Retinal pigment epithelial cell (primary cell): ENCODE results near the gene CYB561D2.

Source experiments
- DNase-seq: peaks from one replicate; pipeline ENCODE4 v3.0.0-alpha.2; 2010; ENCODE audit warnings: low read depth
- H3K4me3 ChIP-seq: 2 replicates; pipeline ENCODE4 v1.5.1; 2011; ENCODE audit warnings: mild to moderate bottlenecking, low read length, control low read depth, moderate library complexity
- TF ChIP-seq, protein P1 (sequence below): conservative IDR thresholded peaks from 2 replicates; pipeline ENCODE4 v1.5.1; 2011; ENCODE audit warnings: low read depth, low read length, control low read depth, inconsistent platforms

CYB561D2 gene

DNA sequence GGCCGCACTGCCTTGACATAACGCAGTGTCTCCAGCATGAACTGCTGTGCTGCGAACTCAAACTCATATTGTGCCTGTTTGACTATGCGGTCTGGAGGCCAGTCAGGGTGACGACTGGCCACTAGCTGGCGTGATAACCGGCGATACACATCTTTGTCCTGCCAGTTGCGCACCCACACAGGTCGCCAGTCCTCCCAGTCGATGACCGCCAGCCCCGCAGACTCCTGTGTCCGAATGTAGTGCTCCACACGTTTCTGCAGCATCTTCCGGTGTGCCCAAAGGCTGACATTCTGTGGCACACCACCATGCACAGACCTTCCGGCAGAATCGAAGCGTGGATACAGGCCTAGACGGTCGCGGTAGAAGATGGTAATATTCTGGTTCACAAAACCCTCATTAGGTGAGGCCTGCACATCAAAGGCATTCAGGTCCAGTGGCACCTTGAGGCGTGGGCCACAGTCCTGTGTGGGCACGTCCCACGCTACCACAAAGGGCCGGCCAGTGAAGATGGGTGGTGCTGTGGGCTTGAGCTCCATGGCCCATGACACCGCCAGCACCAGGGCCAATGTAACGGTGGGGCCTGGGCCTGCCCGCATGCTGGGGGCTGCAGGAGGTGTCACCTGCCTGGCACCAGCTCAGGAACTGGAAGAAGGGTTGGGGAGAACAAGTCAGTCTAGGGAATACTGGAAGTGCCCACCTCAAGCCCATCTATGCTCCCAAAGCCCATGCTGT is 30.6 kb upstream of the CYB561D2 start:
- H3K4me3 ChIP-seq = peak overlapping the region; percentile 90
- no peak for DNase-seq
- TF ChIP-seq, protein P1, sequence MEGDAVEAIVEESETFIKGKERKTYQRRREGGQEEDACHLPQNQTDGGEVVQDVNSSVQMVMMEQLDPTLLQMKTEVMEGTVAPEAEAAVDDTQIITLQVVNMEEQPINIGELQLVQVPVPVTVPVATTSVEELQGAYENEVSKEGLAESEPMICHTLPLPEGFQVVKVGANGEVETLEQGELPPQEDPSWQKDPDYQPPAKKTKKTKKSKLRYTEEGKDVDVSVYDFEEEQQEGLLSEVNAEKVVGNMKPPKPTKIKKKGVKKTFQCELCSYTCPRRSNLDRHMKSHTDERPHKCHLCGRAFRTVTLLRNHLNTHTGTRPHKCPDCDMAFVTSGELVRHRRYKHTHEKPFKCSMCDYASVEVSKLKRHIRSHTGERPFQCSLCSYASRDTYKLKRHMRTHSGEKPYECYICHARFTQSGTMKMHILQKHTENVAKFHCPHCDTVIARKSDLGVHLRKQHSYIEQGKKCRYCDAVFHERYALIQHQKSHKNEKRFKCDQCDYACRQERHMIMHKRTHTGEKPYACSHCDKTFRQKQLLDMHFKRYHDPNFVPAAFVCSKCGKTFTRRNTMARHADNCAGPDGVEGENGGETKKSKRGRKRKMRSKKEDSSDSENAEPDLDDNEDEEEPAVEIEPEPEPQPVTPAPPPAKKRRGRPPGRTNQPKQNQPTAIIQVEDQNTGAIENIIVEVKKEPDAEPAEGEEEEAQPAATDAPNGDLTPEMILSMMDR = no peak

DNA sequence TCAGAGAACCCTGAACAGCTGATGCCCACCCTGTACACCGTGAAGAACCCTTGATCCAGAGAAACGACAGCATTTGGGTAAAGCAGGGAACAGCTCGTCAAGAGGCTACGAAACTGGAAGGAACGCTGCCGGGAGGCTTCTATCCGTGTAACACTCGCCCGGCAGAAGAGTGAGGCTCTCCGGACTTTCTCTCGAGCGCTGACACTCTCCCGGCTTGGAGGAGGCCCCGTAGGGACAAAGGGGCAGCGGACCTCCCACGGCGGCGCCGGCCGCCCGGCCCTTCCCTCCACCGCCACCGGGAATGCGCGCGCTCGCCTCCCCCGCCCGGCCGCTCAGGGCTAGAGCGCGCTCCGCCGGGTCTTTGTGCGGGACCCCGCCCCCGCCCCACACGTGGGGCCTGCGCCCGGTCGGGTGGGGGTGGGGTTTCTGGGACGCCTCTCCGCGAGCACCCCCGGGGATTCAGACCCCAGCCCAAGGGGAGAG is 29.8 kb upstream of the CYB561D2 start:
- peak overlapping the region; percentile 90 for H3K4me3 ChIP-seq
- DNase-seq = no peak
- TF ChIP-seq, protein P1 = no peak

DNA sequence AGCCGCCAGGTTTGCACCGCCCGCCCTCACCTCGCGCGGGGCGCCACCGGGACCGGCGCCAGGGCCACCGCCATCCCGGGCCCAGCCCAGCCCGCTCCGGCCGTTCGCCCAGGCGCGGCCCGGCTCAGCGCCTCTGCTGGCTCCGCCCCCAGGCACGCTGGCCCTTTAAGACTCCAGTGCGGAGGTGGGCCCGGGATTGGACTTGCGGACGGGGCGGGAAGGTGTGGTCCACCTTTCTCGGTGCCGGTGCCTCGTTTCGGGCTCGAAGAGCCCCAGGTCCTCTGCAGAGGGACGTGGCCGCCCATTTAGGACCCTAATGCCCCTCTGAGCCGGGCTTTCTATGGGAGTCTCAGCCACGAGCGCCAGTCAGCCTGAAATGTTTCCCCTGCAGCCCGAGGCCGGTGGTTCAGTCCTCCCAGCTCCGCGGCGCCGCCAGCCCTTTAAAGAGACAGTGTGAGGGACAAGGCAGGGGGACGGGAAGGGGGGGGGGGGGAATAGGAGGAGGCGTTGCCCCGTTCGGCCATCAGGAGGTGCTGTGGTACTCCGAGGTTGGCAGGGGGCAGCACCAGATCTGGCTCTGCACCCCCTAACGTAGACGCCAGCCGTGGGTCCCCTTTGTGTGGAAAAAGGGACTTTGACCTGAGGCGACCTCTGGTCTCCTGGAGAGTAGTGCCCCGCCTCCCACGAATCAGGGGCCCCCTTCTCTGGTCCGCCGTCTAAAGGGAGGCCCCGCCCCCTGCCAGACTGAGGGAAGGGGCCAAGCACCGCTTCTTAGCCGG is 29.1 kb upstream of the CYB561D2 start:
- TF ChIP-seq, protein P1 = peak; percentile 57
- peak; percentile 63 for DNase-seq
- peak overlapping the region; percentile 90 for H3K4me3 ChIP-seq

DNA sequence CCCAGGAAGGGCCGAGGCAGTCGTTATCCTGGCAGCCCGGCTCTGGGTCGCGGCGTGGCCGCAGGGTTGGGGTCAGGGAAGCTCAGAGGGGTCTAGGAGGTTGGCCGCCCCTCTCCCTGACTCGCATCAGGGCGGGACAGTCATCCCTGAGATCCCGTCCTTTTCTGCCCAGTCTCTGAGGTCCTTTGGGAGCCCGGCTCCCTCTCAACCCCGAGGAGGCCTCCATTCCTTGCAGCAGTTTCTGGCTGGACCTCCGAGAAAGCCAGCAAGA is 28.6 kb upstream of the CYB561D2 start:
- peak overlapping the region; percentile 90 for H3K4me3 ChIP-seq
- no peak for DNase-seq
- TF ChIP-seq, protein P1 = no peak

DNA sequence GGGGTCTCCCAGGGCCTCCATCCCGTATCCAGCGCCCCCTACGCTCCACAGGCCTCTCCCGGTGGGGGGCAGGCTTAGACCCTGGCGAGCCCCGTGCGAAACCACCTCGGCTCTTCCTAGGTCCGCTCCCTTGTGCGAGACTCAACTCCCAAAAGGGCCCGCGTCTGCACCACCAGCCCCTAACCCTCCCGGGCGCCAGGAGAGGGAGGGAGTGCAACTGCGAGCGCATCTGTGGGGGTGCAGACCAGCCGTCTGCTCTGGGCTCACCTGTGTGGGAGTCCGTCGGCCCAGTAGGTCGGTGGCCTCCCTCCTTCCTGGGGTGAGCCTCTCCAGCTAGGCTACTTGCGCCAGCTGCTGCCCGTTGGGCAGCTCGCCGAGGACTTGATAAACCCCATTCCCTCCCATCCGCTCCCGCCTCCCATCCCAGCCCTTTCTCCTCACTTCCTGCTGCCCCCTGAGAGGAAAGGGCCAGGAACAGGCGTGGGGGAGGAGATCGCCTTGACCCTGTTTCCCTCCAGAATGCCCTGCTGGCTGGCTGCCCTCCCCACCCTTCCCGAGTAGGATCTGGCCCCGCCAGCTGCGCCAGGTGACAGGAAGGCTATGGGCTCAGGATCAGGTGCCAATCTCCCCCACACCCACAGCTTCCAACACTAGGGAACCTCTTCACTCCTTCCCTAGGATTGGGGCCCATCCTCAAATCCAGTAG is 28.1 kb upstream of the CYB561D2 start, which contains the start of gene HYAL2:
Gene HYAL2, minus strand, starts transcription at position 360 of the 706 bp plus-strand sequence. CDS start 2,256 bp downstream, outside the sequence.
- DNase-seq = no peak
- peak within 1 kb of the TSS; percentile 90 for H3K4me3 ChIP-seq
- TF ChIP-seq, protein P1 = no peak

DNA sequence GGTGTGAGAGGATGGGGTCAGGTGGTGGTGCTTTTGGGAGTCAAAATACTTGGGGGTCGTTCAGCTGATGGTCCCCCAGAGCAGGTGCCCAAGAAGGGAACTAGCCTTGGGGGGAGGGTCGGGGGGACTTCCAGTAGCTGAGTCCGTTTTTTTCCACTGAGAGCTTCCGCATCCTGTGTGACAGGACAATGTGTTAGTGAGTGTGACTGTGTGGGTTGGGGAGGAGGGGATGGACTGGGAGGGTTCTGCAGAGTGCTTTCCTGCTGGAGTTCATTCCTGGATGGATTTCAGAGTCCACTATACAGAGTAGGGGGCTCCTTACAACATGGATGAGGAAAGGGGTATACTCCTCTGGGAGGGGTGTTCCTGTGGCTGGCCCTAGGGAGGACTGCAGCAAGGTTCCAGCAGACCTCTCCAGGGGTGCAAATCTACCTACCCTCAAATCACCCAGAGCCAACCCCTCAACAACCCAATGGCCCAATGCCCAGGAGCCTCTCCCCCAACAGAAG is 27.5 kb upstream of the CYB561D2 start:
- DNase-seq = no peak
- no peak overlapping the region for H3K4me3 ChIP-seq
- TF ChIP-seq, protein P1 = no peak
